OCI-LY3 (cell line): ENCODE measurements around the gene CFAP44.

Experiments used
- EZH2phosphoT487 ChIP-seq: fragments of 200-600 bp; shearing (Covaris generic); IDR thresholded peaks from 2 replicates; pipeline ENCODE4 v1.6.1; 2018; ENCODE audit warnings: antibody characterized with exemption, mixed run types, low read depth
- TF ChIP-seq, protein P1 (sequence below): fragments of 200-600, 300-600 bp; sonication (generic); IDR thresholded peaks from 2 replicates; pipeline ENCODE4 v1.5.1; 2014; ENCODE audit warnings: antibody characterized with exemption, low read length, low read depth

DNA sequence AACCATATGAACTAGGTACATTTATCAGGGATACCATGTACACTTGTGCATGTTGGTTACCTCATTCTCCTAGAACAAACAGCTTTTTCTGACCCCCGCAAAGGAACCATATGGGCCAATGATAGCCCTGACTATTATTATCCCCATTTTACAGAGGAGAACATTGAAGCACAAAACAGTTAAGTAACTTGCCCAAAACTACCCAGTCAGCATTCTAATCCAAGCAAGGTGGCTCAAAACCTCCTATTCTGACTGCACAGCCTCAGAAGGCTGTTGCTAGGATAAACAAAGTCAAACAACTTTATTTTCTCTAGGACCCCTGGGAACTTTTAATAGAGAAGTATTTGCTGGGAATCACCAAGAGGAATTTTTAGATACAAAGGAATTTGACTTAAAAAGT lies 36.7 kb downstream of the CFAP44 start:
- TF ChIP-seq, protein P1, sequence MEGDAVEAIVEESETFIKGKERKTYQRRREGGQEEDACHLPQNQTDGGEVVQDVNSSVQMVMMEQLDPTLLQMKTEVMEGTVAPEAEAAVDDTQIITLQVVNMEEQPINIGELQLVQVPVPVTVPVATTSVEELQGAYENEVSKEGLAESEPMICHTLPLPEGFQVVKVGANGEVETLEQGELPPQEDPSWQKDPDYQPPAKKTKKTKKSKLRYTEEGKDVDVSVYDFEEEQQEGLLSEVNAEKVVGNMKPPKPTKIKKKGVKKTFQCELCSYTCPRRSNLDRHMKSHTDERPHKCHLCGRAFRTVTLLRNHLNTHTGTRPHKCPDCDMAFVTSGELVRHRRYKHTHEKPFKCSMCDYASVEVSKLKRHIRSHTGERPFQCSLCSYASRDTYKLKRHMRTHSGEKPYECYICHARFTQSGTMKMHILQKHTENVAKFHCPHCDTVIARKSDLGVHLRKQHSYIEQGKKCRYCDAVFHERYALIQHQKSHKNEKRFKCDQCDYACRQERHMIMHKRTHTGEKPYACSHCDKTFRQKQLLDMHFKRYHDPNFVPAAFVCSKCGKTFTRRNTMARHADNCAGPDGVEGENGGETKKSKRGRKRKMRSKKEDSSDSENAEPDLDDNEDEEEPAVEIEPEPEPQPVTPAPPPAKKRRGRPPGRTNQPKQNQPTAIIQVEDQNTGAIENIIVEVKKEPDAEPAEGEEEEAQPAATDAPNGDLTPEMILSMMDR: no peak
- TF ChIP-seq EZH2phosphoT487: no peak
